Uterine smooth muscle cell (primary cell): ENCODE measurements around the gene PADI6. TPM values are rescaled to one million over a fixed set of nuclear protein-coding genes. Genes with fewer than 3 reads are reported as not detected.

Experiments used
- total RNA-seq: library from RNA; depleted of rRNA; stranded (reverse); fragments of >200 nt; gene quantifications from 2 replicates; pipeline ENCODE4 v1.2.3, GENCODE V29; 2014

The PADI6 gene
- total RNA-seq, result not detected in 2 replicates

DNA sequence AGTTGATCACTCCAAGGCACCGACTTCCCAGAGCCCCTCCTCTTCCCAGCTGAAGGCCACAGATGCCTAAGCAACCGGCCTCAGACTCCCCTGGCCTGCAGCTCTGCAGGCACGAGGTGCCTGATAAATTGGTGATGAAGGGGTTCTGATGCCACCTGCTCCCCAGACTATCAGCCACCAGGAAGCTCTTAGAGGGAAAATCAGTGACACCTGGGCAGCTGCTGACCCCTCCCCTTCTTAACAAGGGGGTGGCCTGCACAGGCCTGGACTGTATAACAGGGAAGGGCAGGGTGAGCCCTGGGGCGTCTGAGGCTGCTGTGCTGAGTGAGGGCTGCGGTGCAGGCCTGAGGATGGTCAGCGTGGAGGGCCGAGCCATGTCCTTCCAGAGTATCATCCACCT, at the start of gene PADI6:
PADI6 (plus strand) TSS at position 301 of the 400 bp plus-strand sequence; CDS start at position 351, 50 bp downstream.

DNA sequence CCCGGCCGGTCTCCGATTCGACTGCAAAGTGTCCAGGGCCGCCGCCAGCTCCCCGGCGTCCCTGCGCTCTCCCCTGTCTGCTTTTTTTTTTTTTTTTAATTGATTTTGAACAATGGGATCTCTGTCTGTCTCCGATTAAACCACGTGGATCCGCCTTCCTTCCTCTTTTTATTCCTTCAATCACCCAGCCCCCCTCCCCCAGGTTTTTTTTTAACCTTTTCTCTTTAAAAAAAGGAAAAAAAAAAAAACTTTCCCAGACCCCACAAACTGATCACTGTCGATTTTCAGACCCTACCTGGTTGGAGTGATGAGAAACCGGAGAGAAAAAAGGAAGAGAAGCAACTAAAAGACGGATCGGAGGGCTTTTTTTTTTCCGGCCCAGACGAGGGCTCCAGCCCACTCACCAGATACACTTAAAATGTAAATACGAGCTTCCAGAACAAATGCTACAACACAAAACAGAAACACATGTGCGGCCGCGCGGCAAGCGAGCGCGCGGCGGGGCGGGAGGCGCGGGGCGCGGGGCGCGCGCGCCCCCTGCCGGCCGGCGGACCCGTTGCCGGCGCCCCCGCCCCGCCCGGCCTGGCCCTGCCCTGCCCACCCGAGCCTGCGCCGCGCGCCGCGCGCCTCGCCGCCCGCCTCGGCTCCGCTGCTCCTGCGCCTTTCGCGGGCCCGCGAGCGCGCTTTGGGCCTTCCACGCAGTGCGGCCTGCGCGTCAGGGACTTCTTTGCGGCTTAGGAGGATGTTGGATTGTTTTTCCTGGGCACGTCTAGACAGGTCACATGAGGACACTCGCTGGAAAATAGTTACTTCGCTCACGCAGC, 67.5 kb downstream of the PADI6 start, which contains the start of gene RCC2:
RCC2 (minus strand) TSS at position 428 of the 824 bp plus-strand sequence. CDS start 1,163 bp downstream, outside the sequence.

Other genes with a start within 250 kb of the PADI6 start
- gene PADI1, start 167.1 kb upstream of the PADI6 start, total RNA-seq, result under 0.01 TPM in 1 of 2 replicates, not detected in the other
- not detected in 2 replicates for gene PADI3, start 123.1 kb upstream of the PADI6 start, total RNA-seq
- gene PADI4, start 64.0 kb upstream of the PADI6 start, total RNA-seq, result not detected in 2 replicates
- 43.1 and 46.6 TPM in 2 replicates for gene RCC2, start 67.5 kb downstream of the PADI6 start, total RNA-seq
- gene ARHGEF10L, start 167.5 kb downstream of the PADI6 start, total RNA-seq, result 20.8 and 24.7 TPM in 2 replicates